BE2C (cell line): ENCODE data around the gene PXK.

Experiments used
- DNase-seq: peaks from one replicate; pipeline ENCODE4 v3.0.0-alpha.2; 2020
- H3K27me3 ChIP-seq: fragments of 250-450 bp; sonication (Bioruptor Pico); 2 replicates; pipeline ENCODE4 v1.5.1; 2020; ENCODE audit warnings: mild to moderate bottlenecking
- H3K36me3 ChIP-seq: fragments of 250-450 bp; sonication (Bioruptor Pico); 2 replicates; pipeline ENCODE4 v1.5.1; 2020; ENCODE audit warnings: mild to moderate bottlenecking
- H3K4me1 ChIP-seq: fragments of 250-450 bp; sonication (Bioruptor Pico); 2 replicates; pipeline ENCODE4 v1.5.1; 2020
- H3K4me3 ChIP-seq: 2 replicates; pipeline ENCODE4 v1.5.1; 2011; ENCODE audit warnings: low read depth, low read length
- H3K9me3 ChIP-seq: fragments of 250-450 bp; sonication (Bioruptor Pico); 2 replicates; pipeline ENCODE4 v1.5.1; 2020
- TF ChIP-seq, protein P1 (sequence below): IDR thresholded peaks from 2 replicates; pipeline ENCODE4 v1.5.1; 2012; ENCODE audit warnings: mild to moderate bottlenecking, low read depth, low read length

Gene PXK

DNA sequence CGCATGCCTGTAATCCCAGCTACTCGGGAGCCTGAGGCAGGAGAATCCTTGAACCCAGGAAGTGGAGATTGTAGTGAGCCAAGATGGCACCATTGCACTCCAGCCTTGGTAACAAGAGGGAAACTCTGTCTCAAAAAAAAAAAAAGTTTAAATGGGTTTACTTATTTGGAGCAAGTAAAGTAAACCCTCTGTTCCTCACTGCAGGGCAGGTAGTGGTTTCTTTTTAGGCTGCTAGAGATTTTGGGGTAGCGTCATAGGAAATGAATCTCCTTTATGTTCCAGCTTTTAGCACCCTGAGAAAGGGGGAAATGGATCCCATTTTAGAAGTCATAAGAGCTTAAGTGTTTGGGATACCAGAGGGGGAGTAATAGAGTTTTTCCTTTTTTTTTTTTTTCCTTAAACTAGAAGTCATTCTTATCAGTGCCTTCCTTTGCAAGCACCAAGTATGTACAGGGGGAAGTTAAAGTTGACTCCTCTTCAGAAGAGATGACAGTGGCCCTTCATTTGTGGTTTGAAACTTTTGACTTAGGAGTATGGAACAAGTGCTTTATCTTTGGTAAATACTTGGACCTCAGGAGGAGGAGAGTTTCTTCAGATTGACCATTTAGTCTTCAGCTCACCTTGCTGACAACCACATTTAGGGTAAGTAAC lies 8.0 kb downstream of the PXK start:
- no peaks in the 10 kb centered on the region for H3K36me3 ChIP-seq
- no peaks in the 10 kb centered on the region for H3K4me1 ChIP-seq
- no peak overlapping the region for H3K4me3 ChIP-seq
- no peaks in the 10 kb centered on the region for H3K27me3 ChIP-seq
- no peak for DNase-seq
- no peaks in the 10 kb centered on the region for H3K9me3 ChIP-seq
- TF ChIP-seq, protein P1, sequence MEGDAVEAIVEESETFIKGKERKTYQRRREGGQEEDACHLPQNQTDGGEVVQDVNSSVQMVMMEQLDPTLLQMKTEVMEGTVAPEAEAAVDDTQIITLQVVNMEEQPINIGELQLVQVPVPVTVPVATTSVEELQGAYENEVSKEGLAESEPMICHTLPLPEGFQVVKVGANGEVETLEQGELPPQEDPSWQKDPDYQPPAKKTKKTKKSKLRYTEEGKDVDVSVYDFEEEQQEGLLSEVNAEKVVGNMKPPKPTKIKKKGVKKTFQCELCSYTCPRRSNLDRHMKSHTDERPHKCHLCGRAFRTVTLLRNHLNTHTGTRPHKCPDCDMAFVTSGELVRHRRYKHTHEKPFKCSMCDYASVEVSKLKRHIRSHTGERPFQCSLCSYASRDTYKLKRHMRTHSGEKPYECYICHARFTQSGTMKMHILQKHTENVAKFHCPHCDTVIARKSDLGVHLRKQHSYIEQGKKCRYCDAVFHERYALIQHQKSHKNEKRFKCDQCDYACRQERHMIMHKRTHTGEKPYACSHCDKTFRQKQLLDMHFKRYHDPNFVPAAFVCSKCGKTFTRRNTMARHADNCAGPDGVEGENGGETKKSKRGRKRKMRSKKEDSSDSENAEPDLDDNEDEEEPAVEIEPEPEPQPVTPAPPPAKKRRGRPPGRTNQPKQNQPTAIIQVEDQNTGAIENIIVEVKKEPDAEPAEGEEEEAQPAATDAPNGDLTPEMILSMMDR, result no peak

DNA sequence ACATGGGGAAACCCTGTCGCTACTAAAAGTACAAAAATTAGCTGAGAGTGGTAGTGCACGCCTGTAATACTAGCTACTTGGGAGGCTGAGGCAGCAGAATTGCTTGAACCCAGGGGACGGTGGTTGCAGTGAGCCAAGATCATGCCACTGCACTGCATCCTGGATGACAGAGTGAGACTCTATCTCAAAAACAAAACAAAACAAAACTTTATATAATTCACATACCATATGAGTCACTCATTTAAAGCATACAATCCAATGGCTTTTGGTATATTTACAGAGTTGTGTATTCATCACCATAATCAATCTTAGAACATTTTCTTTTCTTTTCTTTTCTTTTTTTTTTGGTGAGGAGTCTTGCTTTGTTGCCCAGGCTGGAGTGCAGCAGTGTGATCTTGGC lies 8.7 kb downstream of the PXK start:
- Histone ChIP-seq H3K4me3 (no peak overlapping the region), H3K9me3 (no peaks in the 10 kb centered on the region), H3K27me3 (no peaks in the 10 kb centered on the region), H3K36me3 (no peaks in the 10 kb centered on the region), H3K4me1 (no peaks in the 10 kb centered on the region)
- TF ChIP-seq, protein P1, result no peak
- DNase-seq, result no peak

DNA sequence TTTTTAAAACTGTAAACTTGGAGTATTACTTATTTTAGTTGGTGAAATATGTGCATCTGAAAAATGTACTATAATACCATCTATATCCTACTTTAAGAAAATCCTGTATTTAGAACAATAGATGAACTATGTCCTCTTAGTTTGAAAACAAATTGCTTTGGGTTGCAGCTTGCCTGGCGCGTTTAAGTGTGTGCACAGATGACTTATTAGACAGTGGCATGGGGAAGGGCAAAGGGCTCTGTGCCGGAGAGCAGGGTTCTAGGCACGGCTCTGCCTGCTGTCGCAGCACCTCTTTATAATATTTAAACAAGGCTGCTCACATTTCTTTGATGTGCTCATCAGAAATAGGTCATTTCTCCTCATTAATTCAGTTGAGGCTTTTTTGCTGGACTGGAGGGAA lies 10.0 kb downstream of the PXK start:
- Histone ChIP-seq H3K36me3 (no peaks in the 10 kb centered on the region), H3K4me1 (no peaks in the 10 kb centered on the region), H3K27me3 (no peaks in the 10 kb centered on the region), H3K4me3 (no peak overlapping the region), H3K9me3 (no peaks in the 10 kb centered on the region)
- no peak for DNase-seq
- TF ChIP-seq, protein P1, result no peak

DNA sequence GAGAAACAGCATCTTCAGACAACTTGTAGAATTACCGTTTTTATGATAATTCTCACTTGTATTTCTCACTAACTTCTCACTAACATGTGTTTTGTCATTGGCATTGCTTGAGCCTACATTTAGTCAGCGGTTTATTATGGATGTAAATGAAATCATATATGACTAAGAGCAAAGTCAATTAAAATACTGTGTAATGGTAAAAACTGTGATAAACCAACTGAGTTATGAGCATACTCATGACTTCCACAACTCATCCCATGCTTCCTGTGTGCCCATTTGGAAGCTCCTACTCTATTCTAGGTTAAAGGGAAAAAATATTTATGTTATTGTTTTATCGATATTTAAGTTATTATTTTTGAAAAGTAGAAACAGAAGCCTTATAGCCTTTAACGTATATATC lies 12.8 kb downstream of the PXK start:
- Histone ChIP-seq H3K27me3 (no peaks in the 10 kb centered on the region), H3K36me3 (no peaks in the 10 kb centered on the region), H3K4me1 (no peaks in the 10 kb centered on the region), H3K9me3 (no peaks in the 10 kb centered on the region), H3K4me3 (no peak overlapping the region)
- TF ChIP-seq, protein P1, result no peak
- no peak for DNase-seq

DNA sequence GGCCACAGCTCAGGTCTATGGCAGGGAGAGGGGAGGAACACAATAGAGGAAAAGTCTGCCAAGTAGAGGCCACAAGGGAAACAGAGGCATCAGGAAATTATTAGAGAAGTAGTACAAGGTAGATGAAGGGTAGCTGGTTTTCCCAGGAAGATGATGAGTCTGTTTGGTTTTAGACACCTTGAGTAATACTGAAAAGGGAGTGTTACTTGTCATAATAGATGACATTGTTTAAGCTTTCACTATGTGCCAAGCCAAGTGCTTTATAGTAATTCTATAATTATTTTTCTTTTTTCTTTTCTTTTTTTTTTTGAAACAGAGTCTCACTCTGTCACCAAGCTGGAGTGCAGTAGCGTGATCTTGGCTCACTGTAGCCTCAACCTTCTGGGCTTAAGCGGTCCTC lies 13.7 kb downstream of the PXK start:
- H3K27me3 ChIP-seq, result no peaks in the 10 kb centered on the region
- TF ChIP-seq, protein P1, result no peak
- no peak overlapping the region for H3K4me3 ChIP-seq
- H3K9me3 ChIP-seq, result no peaks in the 10 kb centered on the region
- no peak for DNase-seq
- no peaks in the 10 kb centered on the region for H3K36me3 ChIP-seq
- no peaks in the 10 kb centered on the region for H3K4me1 ChIP-seq

DNA sequence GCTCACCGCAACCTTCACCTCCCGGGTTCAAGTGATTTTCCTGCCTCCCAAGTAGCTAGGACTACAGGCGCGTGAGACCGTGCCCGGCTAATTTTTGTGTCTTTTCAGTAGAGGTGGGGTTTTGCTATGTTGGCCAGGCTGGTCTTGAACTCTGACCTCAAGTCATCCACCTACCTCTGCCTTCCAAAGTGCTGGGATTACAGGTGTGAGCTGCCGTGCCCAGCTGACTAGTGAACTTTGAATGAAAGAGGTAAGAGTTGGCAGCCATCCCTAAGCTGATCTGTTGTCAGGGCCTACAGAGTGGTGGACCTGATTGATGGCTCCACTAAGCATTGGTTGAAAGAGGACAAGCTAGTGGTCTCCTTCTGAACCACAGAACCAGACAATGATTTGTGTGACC lies 15.3 kb downstream of the PXK start:
- Histone ChIP-seq H3K27me3 (no peaks in the 10 kb centered on the region), H3K36me3 (no peaks in the 10 kb centered on the region), H3K4me3 (no peak overlapping the region), H3K4me1 (no peaks in the 10 kb centered on the region), H3K9me3 (no peaks in the 10 kb centered on the region)
- TF ChIP-seq, protein P1, result no peak
- DNase-seq, result no peak
